Testis (tissue), 3 donors: ENCODE data around the gene SMAD6. TPM values are rescaled to one million over a fixed set of nuclear protein-coding genes. Genes with fewer than 3 reads are reported as not detected.

Experiments used
- DNase-seq: peaks from one replicate; pipeline ENCODE4 v3.0.0-alpha.2; 2019
- H3K27ac ChIP-seq, 2 donors: fragments of 200-600 bp; sonication (generic); one replicate each; pipeline ENCODE4 v1.5.1; 2019
- H3K27me3 ChIP-seq: fragments of 200-600 bp; sonication (generic); one replicate; pipeline ENCODE4 v1.5.1; 2019
- H3K36me3 ChIP-seq: fragments of 200-600 bp; sonication (generic); one replicate; pipeline ENCODE4 v1.5.1; 2017; ENCODE audit warnings: low read depth; ENCODE audit errors: missing control alignments
- H3K4me1 ChIP-seq: fragments of 200-600 bp; sonication (generic); one replicate; pipeline ENCODE4 v1.5.1; 2019
- H3K4me3 ChIP-seq, 2 donors: fragments of 200-600 bp; sonication (generic); one replicate each; pipeline ENCODE4 v1.5.1; 2017 to 2019
- H3K9me3 ChIP-seq: fragments of 200-600 bp; sonication (generic); one replicate; pipeline ENCODE4 v1.5.1; 2017
- POLR2A ChIP-seq: fragments of 450-650 bp; IDR thresholded peaks from one replicate; pipeline ENCODE4 v1.6.1; 2017; ENCODE audit warnings: antibody characterized with exemption, mild to moderate bottlenecking, moderate library complexity
- WGBS, 2 donors: methylation state at CpG; one replicate each; pipeline ENCODE4 v1.1.5; 2018; 5-methylcytosine and 5-hydroxymethylcytosine counted together
- intact Hi-C: fragments of 100-400 bp; cut with DNase I; formaldehyde crosslinking; loops from one replicate; pipeline ENCODE4 v1.15.1; 2023; ENCODE audit warnings: low total_unique reads
- polyA plus RNA-seq: library from polyadenylated mRNA; stranded (reverse); fragments of 350-450 nt; fragmentation: Illumina TruSeq; extraction: RNeasy Lipid Tissue Mini Kit (QIAGEN cat#74804); gene quantifications from one replicate; pipeline ENCODE4 v1.2.3, GENCODE V29; 2014; ENCODE audit warnings: low read depth, low replicate concordance; ENCODE audit not compliant: insufficient read depth
- total RNA-seq, 2 donors: library from RNA; depleted of rRNA; stranded (reverse); fragments of >200 nt; gene quantifications; one replicate each; pipeline ENCODE4 v1.2.3, GENCODE V29; 2016
- TF ChIP-seq, protein P1 (sequence below), 3 experiments: fragments of 450-650 bp in 2 of 3; fragments of 200-600 bp in 1 of 3; sonication (generic) in 1 of 3; IDR thresholded peaks; one replicate each; pipeline ENCODE4 v1.5.1; 2016 to 2019; ENCODE audit warnings: antibody characterized with exemption in 3 of 3, mild to moderate bottlenecking in 2 of 3, moderate library complexity in 1 of 3

The SMAD6 gene
- total and polyA plus RNA-seq, 3 donors from 2014 or later, result 3.2 to 19.4 (median 17.5) TPM

- 44 to 55% methylated on average over 5 to 6 of the region's 6 CpGs for WGBS, 2 donors
- intact Hi-C loops, result no loop called here
- no peaks in the 10 kb centered on the region for H3K27me3 ChIP-seq
- TF ChIP-seq POLR2A, result no peak
- TF ChIP-seq, protein P1, sequence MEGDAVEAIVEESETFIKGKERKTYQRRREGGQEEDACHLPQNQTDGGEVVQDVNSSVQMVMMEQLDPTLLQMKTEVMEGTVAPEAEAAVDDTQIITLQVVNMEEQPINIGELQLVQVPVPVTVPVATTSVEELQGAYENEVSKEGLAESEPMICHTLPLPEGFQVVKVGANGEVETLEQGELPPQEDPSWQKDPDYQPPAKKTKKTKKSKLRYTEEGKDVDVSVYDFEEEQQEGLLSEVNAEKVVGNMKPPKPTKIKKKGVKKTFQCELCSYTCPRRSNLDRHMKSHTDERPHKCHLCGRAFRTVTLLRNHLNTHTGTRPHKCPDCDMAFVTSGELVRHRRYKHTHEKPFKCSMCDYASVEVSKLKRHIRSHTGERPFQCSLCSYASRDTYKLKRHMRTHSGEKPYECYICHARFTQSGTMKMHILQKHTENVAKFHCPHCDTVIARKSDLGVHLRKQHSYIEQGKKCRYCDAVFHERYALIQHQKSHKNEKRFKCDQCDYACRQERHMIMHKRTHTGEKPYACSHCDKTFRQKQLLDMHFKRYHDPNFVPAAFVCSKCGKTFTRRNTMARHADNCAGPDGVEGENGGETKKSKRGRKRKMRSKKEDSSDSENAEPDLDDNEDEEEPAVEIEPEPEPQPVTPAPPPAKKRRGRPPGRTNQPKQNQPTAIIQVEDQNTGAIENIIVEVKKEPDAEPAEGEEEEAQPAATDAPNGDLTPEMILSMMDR (IDR thresholded peaks at IDR 0.05), result peak; percentile 44 to 58 (median 50)
- H3K4me1 ChIP-seq, result peaks cover 4% of the 10 kb centered on the region
- H3K36me3 ChIP-seq, result no peaks in the 10 kb centered on the region
- peak; percentile 78 for DNase-seq
- H3K27ac ChIP-seq, result no peak overlapping the region
- no peak overlapping the region for H3K4me3 ChIP-seq
- H3K9me3 ChIP-seq, result no peaks in the 10 kb centered on the region
Measured at GRCh38 chr15:66698318-66698961, 3.6 kb upstream of the SMAD6 start.

DNA sequence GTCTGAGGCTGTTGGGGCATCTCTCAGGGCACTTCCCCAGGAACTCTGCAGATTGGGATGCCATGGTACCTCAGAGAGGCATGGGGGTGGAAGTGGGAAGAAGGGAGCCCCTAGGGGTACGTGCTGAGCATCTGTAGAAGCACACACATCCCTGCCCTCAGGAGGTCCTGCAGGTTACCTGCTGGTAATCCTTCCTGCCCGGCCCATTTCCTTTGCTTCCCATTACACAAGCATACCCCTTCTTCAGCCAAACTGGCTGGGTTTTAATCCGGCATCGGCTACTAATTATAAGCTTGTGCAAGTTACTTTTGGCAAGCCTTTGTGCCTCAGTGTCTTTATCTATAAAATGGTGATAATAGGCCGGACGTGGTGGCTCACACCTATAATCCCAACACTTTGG, 3.1 kb upstream of the SMAD6 start:
- Histone ChIP-seq H3K9me3 (no peaks in the 10 kb centered on the region), H3K4me3 (no peak overlapping the region), H3K27ac (no peak overlapping the region), H3K4me1 (peaks cover 4% of the 10 kb centered on the region), H3K36me3 (no peaks in the 10 kb centered on the region), H3K27me3 (no peaks in the 10 kb centered on the region)
- TF ChIP-seq, protein P1 (IDR thresholded peaks at IDR 0.05), result no peak
- TF ChIP-seq POLR2A, result no peak
- intact Hi-C loops, result no loop called here
- DNase-seq, result no peak
- 84 to 87% methylated on average over 6 of the region's 6 CpGs for WGBS, 2 donors

- DNase-seq, result no peak
- 14 to 17% methylated on average over 12 to 13 of the region's 13 CpGs for WGBS, 2 donors
- Histone ChIP-seq H3K36me3 (no peaks in the 10 kb centered on the region), H3K4me1 (peaks cover 4% of the 10 kb centered on the region), H3K9me3 (no peaks in the 10 kb centered on the region), H3K27me3 (no peaks in the 10 kb centered on the region), H3K4me3 (peak overlapping the region; percentile 65 to 76), H3K27ac (peak overlapping the region in 1 of 2 donors; percentile 8)
- TF ChIP-seq POLR2A, result no peak
- TF ChIP-seq, protein P1 (IDR thresholded peaks at IDR 0.05), result no peak
- intact Hi-C loops, result loop anchor here (10.0 kb wide), 2 partner anchors 74 to 144 kb away; no protein-coding TSS in a partner anchor
Measured at GRCh38 chr15:66700412-66700801, 1.6 kb upstream of the SMAD6 start.

GRCh38 chr15:66700802-66701421, 1.1 kb upstream of the SMAD6 start:
- Histone ChIP-seq H3K27ac (peak overlapping the region; percentile 59 to 77), H3K4me1 (peaks cover 4% of the 10 kb centered on the region), H3K27me3 (no peaks in the 10 kb centered on the region), H3K4me3 (peak overlapping the region; percentile 65 to 76), H3K36me3 (no peaks in the 10 kb centered on the region), H3K9me3 (no peaks in the 10 kb centered on the region)
- 0 to 2% methylated on average over 10 to 56 of the region's 68 CpGs for WGBS, 2 donors
- DNase-seq, result peak; percentile 97
- TF ChIP-seq, protein P1 (IDR thresholded peaks at IDR 0.05), result no peak
- TF ChIP-seq POLR2A, result no peak
- intact Hi-C loops, result loop anchor here (10.0 kb wide), 2 partner anchors 74 to 144 kb away; no protein-coding TSS in a partner anchor
